H1 (cell line): ENCODE measurements around the gene UBE2K. TPM values are rescaled to one million over a fixed set of nuclear protein-coding genes. Genes with fewer than 3 reads are reported as not detected.

Source experiments
- CTCF ChIA-PET: fragments of 300-600 bp; sonication (Branson Sonifier 250); formaldehyde crosslinking; loops from one replicate; lab custom pipeline; 2021; ENCODE audit not compliant: partially characterized antibody; lab: Charles Lee
- POLR2A ChIA-PET: fragments of 300-600 bp; sonication (Branson Sonifier 250); formaldehyde crosslinking; loops from one replicate; lab custom pipeline; 2021; ENCODE audit warnings: inconsistent platforms; ENCODE audit not compliant: partially characterized antibody; lab: Charles Lee
- DNase-seq, 2 experiments: peaks; one replicate each; pipeline versions ENCODE4 v3.0.0 to v3.0.0-alpha.2; 2010 to 2022; ENCODE audit warnings: low spot score in 2 of 2, low read depth in 1 of 2, mixed read lengths in 1 of 2
- FAIRE-seq: peaks from 2 replicates; lab custom pipeline; 2011; peaks lifted over from hg19 to GRCh38; lab: Jason Lieb, UNC
- H2AFZ ChIP-seq: 2 replicates; pipeline ENCODE4 v1.8.1; 2012; ENCODE audit warnings: low read length, inconsistent platforms
- H2AK5ac ChIP-seq: 2 replicates; pipeline ENCODE4 v1.6.1; 2013; ENCODE audit warnings: low read depth, low read length
- H2BK120ac ChIP-seq: replicated peaks from 2 replicates; pipeline ENCODE3; 2013; ENCODE audit warnings: low read depth, low read length, inconsistent platforms
- H2BK12ac ChIP-seq: 2 replicates; pipeline ENCODE4 v1.6.1; 2013; ENCODE audit warnings: low read depth, low read length
- H2BK15ac ChIP-seq: 2 replicates; pipeline ENCODE4 v1.6.1; 2013; ENCODE audit warnings: low read length
- H2BK20ac ChIP-seq: 2 replicates; pipeline ENCODE4 v1.6.1; 2013; ENCODE audit warnings: low read length
- H2BK5ac ChIP-seq: 2 replicates; pipeline ENCODE4 v1.6.1; 2013; ENCODE audit warnings: low read depth, low read length
- H3K14ac ChIP-seq: 2 replicates; pipeline ENCODE4 v1.6.1; 2013; ENCODE audit warnings: inconsistent platforms; ENCODE audit not compliant: insufficient read length
- H3K18ac ChIP-seq: 2 replicates; pipeline ENCODE4 v1.6.1; 2013; ENCODE audit warnings: low read length; ENCODE audit errors: extremely low read depth
- H3K23ac ChIP-seq: 2 replicates; pipeline ENCODE4 v1.6.1; 2013; ENCODE audit warnings: inconsistent platforms; ENCODE audit not compliant: insufficient read length
- H3K23me2 ChIP-seq: 2 replicates; pipeline ENCODE4 v1.6.1; 2013; ENCODE audit warnings: low read depth, low read length
- H3K27ac ChIP-seq: 2 replicates; pipeline ENCODE4 v1.6.1; 2011; ENCODE audit warnings: low read depth, low read length, inconsistent platforms
- H3K27me3 ChIP-seq, 4 experiments: replicated peaks in 1 of 4; 1 replicate in 1 of 4; 2 replicates in 3 of 4; pipeline versions ENCODE4 v1.6.1 to v1.8.1; 2011 to 2013; ENCODE audit warnings: low read length in 3 of 4, mild to moderate bottlenecking in 3 of 4, inconsistent platforms in 2 of 4, mixed read lengths in 2 of 4, moderate library complexity in 1 of 4; ENCODE audit not compliant: control insufficient read depth in 3 of 4, insufficient read depth in 3 of 4; ENCODE audit errors: extremely low read depth in 1 of 4
- H3K36me3 ChIP-seq, 4 experiments: 2 replicates each; pipeline versions ENCODE4 v1.6.1 to v1.8.1; 2011 to 2013; ENCODE audit warnings: mild to moderate bottlenecking in 4 of 4, low read length in 3 of 4, moderate library complexity in 2 of 4, control low read depth in 1 of 4, inconsistent platforms in 1 of 4; ENCODE audit not compliant: insufficient read depth in 4 of 4, control insufficient read depth in 2 of 4
- H3K4ac ChIP-seq: replicated peaks from 2 replicates; pipeline ENCODE3; 2013; ENCODE audit warnings: low read length, low read depth, mixed read lengths, inconsistent platforms; ENCODE audit not compliant: insufficient read length
- H3K4me1 ChIP-seq, 4 experiments: replicated peaks in 1 of 4; 1 replicate in 1 of 4; 2 replicates in 3 of 4; pipeline versions ENCODE4 v1.6.1 to v1.8.1; 2011 to 2013; ENCODE audit warnings: low read length in 3 of 4, inconsistent platforms in 2 of 4, mixed read lengths in 1 of 4; ENCODE audit not compliant: insufficient read depth in 4 of 4, control insufficient read depth in 3 of 4
- H3K4me2 ChIP-seq, 2 experiments: 2 replicates each; pipeline versions ENCODE4 v1.6.1 to v1.8.1; 2011 to 2013; ENCODE audit warnings: low read depth in 2 of 2, low read length in 2 of 2, control low read depth in 1 of 2, inconsistent platforms in 1 of 2, mild to moderate bottlenecking in 1 of 2; ENCODE audit not compliant: insufficient read depth in 1 of 2
- H3K4me3 ChIP-seq, 4 experiments: fragments of 200-600, 300-600 bp in 1 of 4; sonication (generic), shearing (Covaris generic), sonication (Bioruptor Twin) in 1 of 4; 2 replicates each; pipeline versions ENCODE4 v1.5.1 to v1.8.1; 2011 to 2016; ENCODE audit warnings: low read length in 4 of 4, low read depth in 3 of 4, control low read depth in 2 of 4, inconsistent platforms in 2 of 4, mild to moderate bottlenecking in 2 of 4, mixed read lengths in 1 of 4, moderate library complexity in 1 of 4; ENCODE audit not compliant: insufficient read depth in 2 of 4; ENCODE audit errors: extremely low read depth in 1 of 4
- H3K56ac ChIP-seq: replicated peaks from 2 replicates; pipeline ENCODE3; 2013; ENCODE audit warnings: low read depth, mild to moderate bottlenecking, mixed read lengths, low read length, inconsistent platforms; ENCODE audit not compliant: insufficient read length
- H3K79me1 ChIP-seq: 2 replicates; pipeline ENCODE4 v1.6.1; 2013; ENCODE audit warnings: low read depth, low read length, control low read depth
- H3K79me2 ChIP-seq, 2 experiments: 2 replicates each; pipeline versions ENCODE4 v1.6.1 to v1.8.1; 2012 to 2013; ENCODE audit warnings: low read length in 2 of 2, mild to moderate bottlenecking in 2 of 2, inconsistent platforms in 1 of 2; ENCODE audit not compliant: insufficient read depth in 2 of 2, control insufficient read depth in 1 of 2
- H3K9ac ChIP-seq, 4 experiments: replicated peaks in 1 of 4; 1 replicate in 1 of 4; 2 replicates in 3 of 4; pipeline versions ENCODE4 v1.6.1 to v1.8.1; 2011 to 2013; ENCODE audit warnings: low read depth in 3 of 4, low read length in 3 of 4, control low read depth in 2 of 4, mild to moderate bottlenecking in 2 of 4, moderate library complexity in 2 of 4, inconsistent platforms in 1 of 4; ENCODE audit errors: extremely low read depth in 1 of 4
- H3K9me3 ChIP-seq, 2 experiments: 2 replicates each; pipeline versions ENCODE4 v1.6.1 to v1.8.1; 2012 to 2013; ENCODE audit warnings: mild to moderate bottlenecking in 2 of 2, moderate library complexity in 2 of 2, control low read depth in 1 of 2, inconsistent platforms in 1 of 2, low read depth in 1 of 2, low read length in 1 of 2, mixed read lengths in 1 of 2; ENCODE audit not compliant: insufficient read depth in 2 of 2
- H4K20me1 ChIP-seq, 2 experiments: replicated peaks in 1 of 2; 2 replicates each; pipeline versions ENCODE3 to v1.8.1; 2011 to 2013; ENCODE audit warnings: inconsistent platforms in 2 of 2, low read length in 2 of 2, mild to moderate bottlenecking in 1 of 2; ENCODE audit not compliant: insufficient read depth in 2 of 2, control insufficient read depth in 1 of 2
- H4K5ac ChIP-seq: 2 replicates; pipeline ENCODE4 v1.6.1; 2013; ENCODE audit warnings: low read length, low read depth, mixed read lengths, inconsistent platforms; ENCODE audit not compliant: insufficient read length
- H4K8ac ChIP-seq: 2 replicates; pipeline ENCODE4 v1.8.0; 2013; ENCODE audit warnings: mild to moderate bottlenecking, moderate library complexity, low read length, inconsistent platforms; ENCODE audit not compliant: insufficient read depth; ENCODE audit errors: extremely low read depth
- H4K91ac ChIP-seq: replicated peaks from 2 replicates; pipeline ENCODE3; 2013; ENCODE audit warnings: low read length, mixed read lengths, inconsistent platforms; ENCODE audit not compliant: insufficient read length
- ATF2 ChIP-seq: IDR thresholded peaks from 2 replicates; pipeline ENCODE4 v1.6.1; 2012; ENCODE audit warnings: low read length, inconsistent platforms
- CHD2 ChIP-seq: IDR thresholded peaks from 2 replicates; pipeline ENCODE4 v1.6.1; 2012; ENCODE audit warnings: low read length, improper control_type of control experiment
- CTCF ChIP-seq, 3 experiments: IDR thresholded peaks; 1 replicate in 2 of 3; 2 replicates in 1 of 3; pipeline versions ENCODE4 v1.5.1 to v1.6.1; 2011; ENCODE audit warnings: low read length in 3 of 3, mild to moderate bottlenecking in 3 of 3, inconsistent platforms in 2 of 3, low read depth in 1 of 3, moderate library complexity in 1 of 3; ENCODE audit not compliant: insufficient read depth in 1 of 3; ENCODE audit errors: control extremely low read depth in 1 of 3
- EZH2 ChIP-seq: fragments of 200-600 bp; sonication (generic); IDR thresholded peaks from 2 replicates; pipeline ENCODE4 v1.7.1; 2012; ENCODE audit warnings: low read depth, mild to moderate bottlenecking, moderate library complexity, low read length, inconsistent platforms; ENCODE audit not compliant: severe bottlenecking
- KDM5A ChIP-seq: fragments of 200-600 bp; IDR thresholded peaks from 2 replicates; pipeline ENCODE4 v1.7.1; 2012; ENCODE audit warnings: mild to moderate bottlenecking, low read length, inconsistent platforms, mixed read lengths
- PHF8 ChIP-seq: fragments of 200-600 bp; sonication (generic); conservative IDR thresholded peaks from 2 replicates; pipeline ENCODE4 v1.7.1; 2012; ENCODE audit warnings: low read depth, mild to moderate bottlenecking, inconsistent platforms, low read length, moderate library complexity
- RAD21 ChIP-seq, 2 experiments: IDR thresholded peaks in 1 of 2; conservative IDR thresholded peaks in 1 of 2; 2 replicates each; pipeline ENCODE4 v1.6.1; 2011; ENCODE audit warnings: low read depth in 2 of 2, low read length in 2 of 2, improper control_type of control experiment in 1 of 2, inconsistent platforms in 1 of 2, mild to moderate bottlenecking in 1 of 2, moderate library complexity in 1 of 2
- RFX5 ChIP-seq: IDR thresholded peaks from 2 replicates; pipeline ENCODE4 v1.6.1; 2011; ENCODE audit warnings: low read depth, low read length, improper control_type of control experiment, borderline replicate concordance
- SP1 ChIP-seq: IDR thresholded peaks from 2 replicates; pipeline ENCODE4 v1.6.1; 2011; ENCODE audit warnings: low read depth, low read length
- WGBS, 2 experiments: shearing (Covaris generic) in 1 of 2; methylation state at CpG; one replicate each; pipeline versions ENCODE4 v1.1.6 to v1.1.7; 2013 to 2015; ENCODE audit warnings: low lambda C conversion rate in 2 of 2, mixed read lengths in 2 of 2, inconsistent platforms in 1 of 2, low coverage in 1 of 2, missing lambda C conversion rate in 1 of 2; ENCODE audit not compliant: insufficient replicate concordance in 2 of 2, insufficient coverage in 1 of 2, insufficient read length in 1 of 2; ENCODE audit errors: extremely low coverage in 1 of 2, missing lambda C conversion rate in 1 of 2; 5-methylcytosine and 5-hydroxymethylcytosine counted together
- polyA plus RNA-seq, 7 experiments: library from polyadenylated mRNA; depleted of rRNA in 3 of 7; stranded (reverse) in 5 of 7; unstranded in 2 of 7; fragments of >200 nt in 5 of 7; fragments of 200-250 nt in 2 of 7; gene quantifications; 1 replicate in 5 of 7; 2 replicates in 1 of 7; 4 replicates in 1 of 7; pipeline versions ENCODE4 v1.2.1 to v1.2.3, GENCODE V29; 2011 to 2013; ENCODE audit warnings: missing spikeins in 2 of 7, mixed read lengths in 2 of 7
- total RNA-seq: library from RNA; stranded (reverse); fragmentation: NEBNext Ultra II Directional; extraction: Animal tissue kit (Norgen Biotek cat#: 25700); gene quantifications from 2 replicates; pipeline ENCODE4 v1.2.1, GENCODE V29; 2021

UBE2K gene
- total and polyA plus RNA-seq, 2 of the 8 experiments (the other 6 are each of a cell fraction or from before 2014, with no cell fraction given), result 53.6 to 174 TPM

GRCh38 chr4:39667706-39668105 lies 30.2 kb upstream of the UBE2K start:
- Histone ChIP-seq H2AK5ac (no peak overlapping the region), H3K56ac (no peak overlapping the region), H3K27me3 (no peaks in the 10 kb centered on the region), H3K79me2 (no peaks in the 10 kb centered on the region), H3K36me3 (no peaks in the 10 kb centered on the region), H3K9ac (no peak overlapping the region), H3K79me1 (no peaks in the 10 kb centered on the region), H2BK15ac (no peak overlapping the region), H3K4me2 (no peak overlapping the region), H3K23me2 (no peaks in the 10 kb centered on the region), H3K4ac (no peak overlapping the region), H3K14ac (no peak overlapping the region), H2BK12ac (no peak overlapping the region), H2BK20ac (no peak overlapping the region), H2BK120ac (no peak overlapping the region), H3K27ac (no peak overlapping the region), H3K4me3 (no peak overlapping the region), H4K8ac (no peak overlapping the region), H2AFZ (no peak overlapping the region), H3K18ac (no peak overlapping the region), H2BK5ac (no peak overlapping the region), H3K9me3 (no peaks in the 10 kb centered on the region), H4K20me1 (no peaks in the 10 kb centered on the region), H4K5ac (no peak overlapping the region), H3K4me1 (no peaks in the 10 kb centered on the region), H4K91ac (no peak overlapping the region), H3K23ac (no peak overlapping the region)
- ChIA-PET CTCF (interaction anchor here (0.6 to 1.0 kb wide), 2 partner anchors 16 to 66 kb away, joined by 3 read pairs; no protein-coding TSS in a partner anchor), POLR2A (interaction anchor here (1.5 kb wide), 1 partner anchor 210 kb away, joined by 4 read pairs; no protein-coding TSS in a partner anchor)
- no peak for DNase-seq
- no peak for TF ChIP-seq KDM5A
- TF ChIP-seq RAD21 (IDR thresholded peaks at IDR 0.05 in 1 of 2, conservative IDR thresholded peaks at IDR 0.05 in 1 of 2; ENCODE audit: low read depth in 2 of 2, low read length in 2 of 2), result no peak
- TF ChIP-seq CHD2, result no peak
- no peak for TF ChIP-seq CTCF (IDR thresholded peaks at IDR 0.05; ENCODE audit: control extremely low read depth in 1 of 3, insufficient read depth in 1 of 3, low read depth in 1 of 3, low read length in 3 of 3)
- TF ChIP-seq RFX5, result no peak
- TF ChIP-seq PHF8, result no peak
- no peak for TF ChIP-seq SP1
- no peak for TF ChIP-seq ATF2
- TF ChIP-seq EZH2, result no peak
- no peak for FAIRE-seq
- 82% methylated on average over 1 of the region's 1 CpG; no CpG with 5 or more reads in 1 of the 2 experiments for WGBS, 2 experiments
